NCI-H82 treated with DMSO at 0.1 percent for 48 hours (cell line): ENCODE data around the gene TTBK2.
"Not testable (repeated sequence)": the region's sequence is repeated elsewhere in the genome, so short reads cannot be mapped to it uniquely, and the experiment has no call there.

Source experiments
- DNase-seq: peaks from one replicate; lab custom pipeline; 2025; ENCODE audit not compliant: unreplicated experiment; lab: John Stamatoyannopoulos, UW

Gene TTBK2

GRCh38 chr15:42911058-42911592, 9.5 kb downstream of the TTBK2 start:
- no peak for DNase-seq

GRCh38 chr15:42908538-42908937, 12.0 kb downstream of the TTBK2 start:
- DNase-seq: no peak

GRCh38 chr15:42903388-42904324, 16.9 kb downstream of the TTBK2 start:
- no peak for DNase-seq

- DNase-seq: not testable (repeated sequence)
Observed at GRCh38 chr15:42893911-42894310, 26.7 kb downstream of the TTBK2 start.

GRCh38 chr15:42891569-42891968, 29.0 kb downstream of the TTBK2 start:
- DNase-seq: no peak

- DNase-seq: no peak
Observed at GRCh38 chr15:42890161-42890913, 30.2 kb downstream of the TTBK2 start.

- not testable (repeated sequence) for DNase-seq
Observed at GRCh38 chr15:42887384-42887783, 33.2 kb downstream of the TTBK2 start.

GRCh38 chr15:42880121-42880520, 40.5 kb downstream of the TTBK2 start:
- no peak for DNase-seq

GRCh38 chr15:42879443-42879842, 41.1 kb downstream of the TTBK2 start:
- no peak for DNase-seq

GRCh38 chr15:42876224-42876623, 44.4 kb downstream of the TTBK2 start:
- DNase-seq: peak; percentile 50

GRCh38 chr15:42868683-42869082, 51.9 kb downstream of the TTBK2 start:
- DNase-seq: no peak

- no peak for DNase-seq
Observed at GRCh38 chr15:42863572-42864239, 56.9 kb downstream of the TTBK2 start.

- no peak for DNase-seq
Observed at GRCh38 chr15:42858999-42859789, 61.4 kb downstream of the TTBK2 start.

GRCh38 chr15:42858540-42858939, 62.0 kb downstream of the TTBK2 start:
- DNase-seq: no peak

- DNase-seq: no peak
Observed at GRCh38 chr15:42854576-42854975, 66.0 kb downstream of the TTBK2 start.

- DNase-seq: no peak
Observed at GRCh38 chr15:42849836-42850235, 70.7 kb downstream of the TTBK2 start.

- DNase-seq: no peak
Observed at GRCh38 chr15:42848846-42849245, 71.7 kb downstream of the TTBK2 start.

- DNase-seq: no peak
Observed at GRCh38 chr15:42846647-42847046, 73.9 kb downstream of the TTBK2 start.

- DNase-seq: no peak
Observed at GRCh38 chr15:42845581-42845980, 75.0 kb downstream of the TTBK2 start.

GRCh38 chr15:42843699-42844098, 76.9 kb downstream of the TTBK2 start:
- DNase-seq: no peak
